H1 (cell line): ENCODE data around the gene CTNNA3. TPM values are rescaled to one million over a fixed set of nuclear protein-coding genes. Genes with fewer than 3 reads are reported as not detected.

ENCODE experiments used
- CTCF ChIP-seq, 3 experiments: IDR thresholded peaks; 1 replicate in 2 of 3; 2 replicates in 1 of 3; pipeline versions ENCODE4 v1.5.1 to v1.6.1; 2011; ENCODE audit warnings: low read length in 3 of 3, mild to moderate bottlenecking in 3 of 3, inconsistent platforms in 2 of 3, low read depth in 1 of 3, moderate library complexity in 1 of 3; ENCODE audit not compliant: insufficient read depth in 1 of 3; ENCODE audit errors: control extremely low read depth in 1 of 3
- JUN ChIP-seq: IDR thresholded peaks from 2 replicates; pipeline ENCODE4 v1.6.1; 2011; ENCODE audit warnings: low read depth, mild to moderate bottlenecking, improper control_type of control experiment, low read length
- polyA plus RNA-seq, 7 experiments: library from polyadenylated mRNA; depleted of rRNA in 3 of 7; stranded (reverse) in 5 of 7; unstranded in 2 of 7; fragments of >200 nt in 5 of 7; fragments of 200-250 nt in 2 of 7; gene quantifications; 1 replicate in 5 of 7; 2 replicates in 1 of 7; 4 replicates in 1 of 7; pipeline versions ENCODE4 v1.2.1 to v1.2.3, GENCODE V29; 2011 to 2013; ENCODE audit warnings: missing spikeins in 2 of 7, mixed read lengths in 2 of 7
- total RNA-seq: library from RNA; stranded (reverse); fragmentation: NEBNext Ultra II Directional; extraction: Animal tissue kit (Norgen Biotek cat#: 25700); gene quantifications from 2 replicates; pipeline ENCODE4 v1.2.1, GENCODE V29; 2021

The CTNNA3 gene
- total and polyA plus RNA-seq, 2 of the 8 experiments (the other 6 are each of a cell fraction or from before 2014, with no cell fraction given) = 1.3 to 1.5 TPM

GRCh38 chr10:67603701-67604100 is 92.3 kb downstream of the CTNNA3 start (continued):
- TF ChIP-seq CTCF (IDR thresholded peaks at IDR 0.05; ENCODE audit: control extremely low read depth in 1 of 3, insufficient read depth in 1 of 3, low read depth in 1 of 3, low read length in 3 of 3) (no peak), JUN (no peak)
